GM10266 (cell line): ENCODE data around the gene PKD2.

ENCODE experiments used
- DNase-seq: peaks from one replicate; pipeline ENCODE4 v3.0.0; 2012; ENCODE audit errors: extremely low spot score
- CTCF ChIP-seq: IDR thresholded peaks from 2 replicates; pipeline ENCODE4 v1.5.1; 2012; ENCODE audit warnings: mild to moderate bottlenecking, low read depth; ENCODE audit not compliant: control insufficient read depth, insufficient read depth; ENCODE audit errors: missing control alignments

PKD2 gene

DNA sequence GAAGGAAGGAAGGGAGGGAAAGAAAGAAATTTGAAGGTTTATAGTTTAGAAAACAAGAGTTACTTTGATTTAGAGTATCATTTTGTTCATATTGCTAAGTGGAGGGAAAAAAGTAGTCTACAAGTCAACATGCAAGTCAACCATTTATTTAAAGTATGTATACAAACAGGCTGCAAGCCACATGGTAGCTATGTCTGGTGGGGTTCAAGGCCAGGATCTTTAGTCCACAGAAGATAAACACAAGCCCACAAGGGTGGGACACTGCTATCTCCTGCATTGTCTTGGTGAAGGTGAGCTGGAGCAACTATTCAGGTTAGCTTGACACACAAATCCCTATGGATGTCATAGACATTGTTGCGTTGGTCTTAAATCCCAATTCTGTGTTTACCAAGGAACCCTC, 79.6 kb downstream of the PKD2 start:
- TF ChIP-seq CTCF: no peak
- no peak for DNase-seq

GRCh38 chr4:88090898-88091297, 83.5 kb downstream of the PKD2 start:
- no peak for DNase-seq

DNA sequence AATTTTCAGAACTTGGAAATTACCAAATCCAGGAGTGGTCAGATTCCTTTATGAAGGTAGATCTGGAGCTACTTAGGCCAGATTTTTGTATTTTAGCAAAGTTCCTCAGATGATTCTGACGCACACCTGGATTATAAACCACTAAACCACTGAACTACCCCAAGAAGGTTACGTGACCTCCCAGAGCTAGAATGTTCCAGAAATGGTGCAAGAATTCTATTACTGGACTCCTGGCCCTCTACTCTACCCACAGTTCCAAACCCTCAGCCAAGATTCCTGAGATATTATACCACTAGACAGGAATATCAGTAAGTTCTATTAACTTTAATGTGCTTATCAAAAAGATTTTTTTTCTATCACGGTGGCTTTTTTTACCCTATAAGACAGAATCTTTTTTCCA, 83.9 kb downstream of the PKD2 start:
- no peak for DNase-seq
- TF ChIP-seq CTCF: no peak

More at GRCh38 chr4:88090898-88091297, 83.5 kb downstream of the PKD2 start:
- no peak for TF ChIP-seq CTCF

GRCh38 chr4:88093874-88094273, 86.4 kb downstream of the PKD2 start:
- no peak for TF ChIP-seq CTCF
- DNase-seq: no peak

GRCh38 chr4:88097301-88097700, 89.9 kb downstream of the PKD2 start:
- no peak for DNase-seq

GRCh38 chr4:88097781-88098180, 90.3 kb downstream of the PKD2 start:
- no peak for TF ChIP-seq CTCF
- no peak for DNase-seq

More at GRCh38 chr4:88097301-88097700, 89.9 kb downstream of the PKD2 start:
- no peak for TF ChIP-seq CTCF

GRCh38 chr4:88098993-88099752, 91.7 kb downstream of the PKD2 start:
- no peak for TF ChIP-seq CTCF
- DNase-seq: no peak
